HG02642 (cell line): Measurements from ENCODE around the gene MS4A7.

ENCODE experiments used
- ATAC-seq: cut with Tn5 transposase; IDR thresholded peaks from one replicate; pipeline ENCODE4 v1.9.1; 2021; ENCODE audit warnings: mild to moderate bottlenecking; ENCODE audit not compliant: unreplicated experiment, poor library complexity

MS4A7 gene

GRCh38 chr11:60370252-60370810 lies 8.0 kb upstream of the MS4A7 start:
- no peak for ATAC-seq

DNA sequence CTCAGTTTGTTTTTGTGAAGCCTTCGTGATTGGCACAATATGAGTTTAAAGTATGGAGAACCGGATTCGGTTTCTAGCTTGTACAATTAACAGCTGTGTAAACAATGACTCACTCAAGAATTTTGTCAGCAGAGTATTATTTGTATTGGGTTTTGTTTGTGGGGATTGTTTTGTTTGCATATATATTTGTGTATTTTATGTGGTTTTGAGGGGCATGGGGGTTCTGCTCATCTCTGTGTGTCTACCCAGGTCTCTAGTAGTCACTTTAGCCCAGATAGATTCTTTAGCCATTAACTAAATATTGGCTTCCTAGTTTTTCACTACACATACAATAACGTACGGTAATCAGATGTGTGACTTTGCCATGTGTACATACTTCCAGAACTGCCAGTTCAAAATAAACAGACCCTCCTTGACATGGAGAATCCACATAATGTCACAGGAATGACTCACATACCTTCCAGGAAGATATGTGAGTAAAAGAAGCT lies 7.5 kb upstream of the MS4A7 start:
- no peak for ATAC-seq

- no peak for ATAC-seq
Measured at GRCh38 chr11:60371386-60371785, 6.9 kb upstream of the MS4A7 start.

GRCh38 chr11:60371854-60372253 lies 6.5 kb upstream of the MS4A7 start:
- no peak for ATAC-seq

GRCh38 chr11:60372767-60373166 lies 5.6 kb upstream of the MS4A7 start:
- ATAC-seq: no peak

GRCh38 chr11:60375316-60375715 lies 3.0 kb upstream of the MS4A7 start:
- ATAC-seq: no peak

DNA sequence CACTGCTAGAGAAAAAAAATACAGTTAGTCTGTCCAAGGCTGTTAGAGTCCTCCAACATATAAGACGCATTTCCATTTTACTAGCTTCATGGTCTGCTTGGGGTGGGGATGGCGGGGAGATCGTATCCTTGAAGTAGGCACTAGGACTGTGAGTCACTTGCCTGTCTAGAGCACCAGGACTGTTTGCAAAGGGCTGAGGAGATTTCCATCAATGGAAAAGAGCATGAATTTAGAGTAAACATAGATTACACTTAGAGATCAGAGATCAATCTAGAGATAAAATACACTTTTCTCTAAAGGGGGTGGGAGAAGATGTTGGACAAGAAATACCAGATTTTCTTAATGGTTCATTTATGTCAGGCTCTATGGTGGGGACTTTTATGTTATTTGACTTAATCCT lies 1.7 kb upstream of the MS4A7 start:
- no peak for ATAC-seq

GRCh38 chr11:60377401-60378136 lies 763 bp upstream of the MS4A7 start:
- peak; percentile 49 for ATAC-seq

- ATAC-seq: peak; percentile 90
Measured at GRCh38 chr11:60389279-60389910, 11.1 kb downstream of the MS4A7 start.

DNA sequence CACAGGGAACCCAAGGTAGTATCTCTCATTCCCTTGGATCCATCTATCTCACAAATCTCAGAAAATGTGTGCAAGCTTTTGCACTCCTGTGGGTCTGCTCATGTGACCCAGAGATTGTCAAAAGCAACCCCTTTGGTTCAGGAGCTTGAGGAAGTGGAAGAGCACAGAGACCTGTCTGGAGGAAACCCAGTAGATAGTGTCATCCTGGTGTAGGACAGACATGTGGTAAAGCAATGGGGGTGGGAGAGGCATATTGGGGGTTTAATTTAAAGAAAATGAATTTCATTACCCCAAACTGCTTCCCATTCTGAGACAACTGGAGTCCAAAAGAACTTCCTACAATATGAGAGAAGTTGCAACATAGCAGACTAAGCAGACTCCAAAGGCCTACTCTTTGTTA lies 12.1 kb downstream of the MS4A7 start:
- no peak for ATAC-seq

GRCh38 chr11:60392361-60392760 lies 14.0 kb downstream of the MS4A7 start:
- ATAC-seq: no peak

- ATAC-seq: no peak
Measured at GRCh38 chr11:60393016-60393415, 14.7 kb downstream of the MS4A7 start.

DNA sequence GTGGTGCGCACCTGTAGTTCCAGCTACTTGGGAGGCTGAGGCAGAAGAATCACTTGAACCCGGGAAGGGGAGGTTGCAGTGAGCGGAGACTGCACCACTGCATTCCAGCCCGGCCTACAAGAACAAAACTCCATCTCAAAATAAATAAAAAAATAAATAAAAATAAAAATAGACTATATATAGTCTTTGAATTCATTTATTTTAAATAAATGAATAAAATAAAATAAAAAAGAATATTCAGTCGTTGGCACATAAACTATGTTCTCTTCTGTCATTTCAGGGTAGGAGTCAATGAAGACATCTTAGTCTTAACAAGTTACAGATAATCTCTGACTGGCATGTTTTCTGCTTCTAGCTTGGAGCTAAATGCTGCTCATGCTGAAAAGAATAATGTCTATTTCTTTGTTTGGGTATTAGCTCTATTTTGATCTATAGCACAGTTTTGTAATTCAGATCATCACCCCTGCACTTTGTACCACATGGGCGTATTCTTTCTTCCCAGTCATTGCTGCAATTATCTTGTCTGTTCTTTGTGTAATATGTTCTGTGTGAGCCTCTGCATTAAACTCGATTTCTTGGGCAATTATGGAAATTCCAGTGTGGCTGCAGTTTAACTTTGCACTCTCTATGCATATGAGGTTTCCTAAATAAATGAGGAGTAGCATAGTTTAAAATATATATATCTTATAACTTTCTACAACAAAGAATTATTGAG lies 16.5 kb downstream of the MS4A7 start:
- no peak for ATAC-seq

DNA sequence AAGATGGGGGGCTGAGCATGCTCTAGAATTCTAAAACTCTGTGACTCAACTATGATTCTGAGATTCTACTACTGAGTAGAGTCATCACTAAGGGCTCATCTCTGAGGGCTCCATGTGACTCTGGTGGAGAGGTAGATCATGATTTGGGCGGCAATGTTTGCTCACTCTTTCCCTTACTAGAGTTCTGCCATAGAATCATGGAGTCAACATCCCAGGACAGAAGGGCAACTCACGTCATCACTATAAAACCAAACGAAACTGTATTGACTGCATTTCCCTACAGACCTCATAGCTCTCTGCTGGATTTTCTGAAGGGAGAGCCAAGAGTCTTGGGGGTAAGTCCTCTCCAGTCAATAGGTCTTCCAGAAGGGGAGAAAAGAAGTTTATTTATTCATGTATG lies 18.1 kb downstream of the MS4A7 start, which contains the start of gene MS4A14:
Gene MS4A14 (plus strand): TSS at position 78 of the 400 bp plus-strand sequence. CDS start 120 bp downstream, at position 198.
- ATAC-seq: peak; percentile 11

DNA sequence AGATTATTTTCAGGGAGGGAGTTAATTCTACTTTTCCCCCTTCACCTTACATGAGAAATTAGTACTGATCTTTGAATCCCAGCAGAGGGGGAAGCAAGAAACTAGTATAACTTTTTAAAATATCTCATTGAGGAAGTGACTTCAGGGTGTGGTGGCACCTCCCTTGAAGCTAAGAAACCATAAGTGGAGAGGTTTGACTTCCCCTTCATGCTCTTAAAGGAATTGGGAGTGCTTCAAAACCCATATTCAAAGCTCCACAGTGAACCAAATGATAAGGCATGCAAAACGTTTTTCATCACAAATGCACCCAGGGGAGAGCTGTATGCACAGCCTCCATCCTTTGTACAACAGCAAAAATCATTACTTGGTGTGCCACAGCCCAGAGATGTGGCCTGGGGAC lies 18.5 kb downstream of the MS4A7 start:
- ATAC-seq: peak; percentile 82

DNA sequence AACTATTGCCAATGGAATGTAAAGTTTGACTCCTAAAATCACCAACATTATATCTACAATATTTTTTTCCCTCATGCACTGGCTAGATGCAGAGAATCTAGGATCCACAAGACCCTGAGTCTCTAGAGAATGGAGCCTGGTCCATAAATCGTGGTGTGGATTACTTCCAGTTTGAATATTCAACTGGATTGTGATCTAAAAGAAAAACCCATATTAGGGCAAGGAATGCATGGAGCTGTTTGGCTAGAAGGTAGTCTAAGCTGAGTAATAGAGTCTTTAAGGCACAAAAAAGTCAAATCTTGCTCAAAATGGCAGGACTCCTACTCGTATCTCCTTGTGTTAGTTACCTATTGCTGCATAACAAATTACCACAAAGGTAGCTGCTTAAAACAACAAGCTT lies 41.7 kb downstream of the MS4A7 start:
- ATAC-seq: no peak

DNA sequence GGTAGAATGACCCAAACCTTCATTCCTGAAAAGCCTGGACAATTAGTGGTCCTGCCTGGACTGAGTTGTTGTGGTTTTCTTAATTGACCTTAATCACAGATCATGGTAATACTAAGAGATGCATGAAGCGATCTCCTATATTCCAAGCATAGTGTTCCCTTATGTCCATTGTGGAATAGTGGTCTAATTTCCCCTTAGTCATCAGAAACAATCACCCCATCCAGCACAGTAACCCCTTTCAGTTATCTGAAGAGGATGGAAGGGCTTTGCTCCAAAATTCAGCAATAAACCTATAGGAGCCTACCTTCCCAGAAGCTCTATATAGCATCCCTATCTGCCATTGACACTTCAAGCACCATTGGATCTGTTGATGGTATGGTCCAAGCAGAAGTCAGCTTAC lies 44.3 kb downstream of the MS4A7 start:
- ATAC-seq: no peak

DNA sequence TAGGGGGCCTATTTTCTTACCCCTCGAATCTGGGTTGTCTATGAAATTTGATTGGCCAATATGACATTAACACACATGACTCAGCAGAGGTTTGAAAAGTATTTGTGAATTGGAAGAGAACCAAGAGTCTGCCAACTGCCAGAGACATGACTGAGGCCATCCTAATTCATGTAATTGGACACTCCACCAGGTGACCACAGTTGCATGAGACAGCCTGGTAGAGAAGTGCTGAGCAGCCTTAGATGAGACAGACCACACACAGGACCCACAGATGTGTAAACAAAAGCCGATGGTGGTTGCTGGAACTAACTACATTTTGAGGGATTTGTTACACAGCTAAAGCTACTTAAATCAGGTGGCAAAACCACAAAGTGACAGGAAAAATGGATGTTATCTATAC lies 50.2 kb downstream of the MS4A7 start:
- no peak for ATAC-seq

GRCh38 chr11:60429272-60429671 lies 50.9 kb downstream of the MS4A7 start, which contains the start of gene MS4A5:
Gene MS4A5, plus strand, starts transcription at chr11:60429572. Its CDS starts 103 bp downstream, at chr11:60429675.
- ATAC-seq: no peak

DNA sequence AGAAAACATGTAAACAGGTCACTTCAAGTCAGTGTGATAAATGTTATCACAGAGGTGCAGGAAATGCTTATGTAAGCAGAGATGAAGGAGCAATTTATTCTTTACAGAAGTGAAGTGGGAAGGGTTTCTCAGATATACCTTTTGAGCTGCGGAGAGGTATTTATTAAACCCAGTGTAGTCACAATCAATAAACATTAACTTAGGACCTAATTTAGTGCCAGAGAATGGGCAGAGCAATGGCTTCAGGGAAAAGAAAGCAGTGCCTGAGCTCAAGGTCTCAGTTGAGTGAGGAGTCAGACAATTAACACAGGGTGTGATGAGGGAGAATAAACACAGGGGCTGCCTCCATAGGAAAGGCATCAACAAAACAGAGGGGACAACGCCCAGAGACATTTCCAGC lies 52.9 kb downstream of the MS4A7 start:
- no peak for ATAC-seq

GRCh38 chr11:60433401-60433800 lies 55.1 kb downstream of the MS4A7 start:
- no peak for ATAC-seq
